Dermis lymphatic vessel endothelial cell (primary cell): ENCODE measurements around the gene CBLN4. TPM values are rescaled to one million over a fixed set of nuclear protein-coding genes. Genes with fewer than 3 reads are reported as not detected.

Experiments
- total RNA-seq: library from RNA; depleted of rRNA; stranded (reverse); fragments of >200 nt; gene quantifications from 2 replicates; pipeline ENCODE4 v1.2.1, GENCODE V29; 2014

CBLN4 gene
- total RNA-seq: not detected in 2 replicates

DNA sequence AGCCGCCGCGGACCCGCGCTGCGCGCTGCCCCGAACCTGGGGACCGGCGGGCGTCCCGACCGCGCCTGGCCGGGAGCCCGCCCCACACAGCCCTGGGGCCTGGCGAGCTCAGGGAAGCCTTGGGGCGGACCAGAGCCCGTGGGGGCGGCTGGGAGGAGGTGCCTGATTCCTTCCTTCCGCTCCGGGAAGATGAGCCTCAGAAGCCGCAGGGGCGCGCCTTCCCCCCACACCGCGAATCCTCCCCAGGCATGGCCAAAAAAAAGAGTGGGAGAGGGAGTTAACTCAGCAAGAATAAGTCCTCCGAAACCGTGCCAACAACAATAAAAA, at the start of gene CBLN4:
TSS of gene CBLN4 (minus strand) at position 131 of the 327 bp plus-strand sequence. CDS start 1,348 bp downstream, outside the sequence.

Other genes with a start within 250 kb of the CBLN4 start
- not detected in 2 replicates for gene MC3R, start 243.2 kb upstream of the CBLN4 start, total RNA-seq